ENCODE measurements around the gene PPP4R3A. TPM values are rescaled to one million over a fixed set of nuclear protein-coding genes. Genes with fewer than 3 reads are reported as not detected.

The PPP4R3A gene
- total RNA-seq, 1 experiment from 2014 or later = 148 TPM

GRCh38 chr14:91555531-91555930 is 45.4 kb upstream of the PPP4R3A start:
- Histone ChIP-seq H3K4me2 (ENCODE audit: insufficient read depth, insufficient read length, low read length) (no peak overlapping the region), H2AFZ (ENCODE audit: low read length) (no peak overlapping the region), H3K9me3 (ENCODE audit: control insufficient read depth, low read depth, low read length) (no peaks in the 10 kb centered on the region), H4K91ac (ENCODE audit: insufficient read length, low read depth, low read length) (no peak overlapping the region), H2BK120ac (ENCODE audit: low read depth, low read length, poor library complexity, severe bottlenecking) (no peak overlapping the region), H2BK20ac (ENCODE audit: low read depth, low read length, poor library complexity, severe bottlenecking) (no peak overlapping the region), H3K4ac (ENCODE audit: low read depth, low read length) (no peak overlapping the region), H3K27ac (ENCODE audit: insufficient read length, low read depth, low read length) (no peak overlapping the region), H3K23ac (ENCODE audit: insufficient read length, low read depth, low read length) (no peak overlapping the region), H3K79me1 (ENCODE audit: insufficient read depth, low read depth, low read length, poor library complexity, severe bottlenecking) (no peaks in the 10 kb centered on the region), H2BK15ac (ENCODE audit: low read depth, low read length) (no peak overlapping the region), H3K79me2 (ENCODE audit: insufficient read depth, low read length) (no peaks in the 10 kb centered on the region), H4K8ac (replicated peaks; ENCODE audit: insufficient read length, low read depth, low read length) (no peak overlapping the region), H3T11ph (ENCODE audit: low read length) (no peak overlapping the region), H3K4me1 (ENCODE audit: insufficient read depth, low read length) (no peaks in the 10 kb centered on the region), H3K27me3 (ENCODE audit: insufficient read depth, low read length) (no peaks in the 10 kb centered on the region), H2BK5ac (ENCODE audit: insufficient read length, low read length) (no peak overlapping the region), H3K18ac (ENCODE audit: insufficient read length, low read depth, low read length) (no peak overlapping the region), H3K56ac (ENCODE audit: insufficient read length, low read depth, low read length) (no peak overlapping the region), H4K5ac (ENCODE audit: insufficient read length, low read depth, low read length) (no peak overlapping the region), H3K14ac (ENCODE audit: insufficient read depth, low read length) (no peak overlapping the region), H3K9ac (ENCODE audit: extremely low read depth, insufficient read length, low read length) (no peak overlapping the region), H4K20me1 (ENCODE audit: control insufficient read depth, insufficient read depth, insufficient read length) (no peaks in the 10 kb centered on the region), H2BK12ac (ENCODE audit: insufficient read length, low read depth, low read length) (no peak overlapping the region), H3K23me2 (ENCODE audit: insufficient read length, low read depth, low read length, poor library complexity, severe bottlenecking) (no peaks in the 10 kb centered on the region), H2AK5ac (ENCODE audit: insufficient read length, low read length) (no peak overlapping the region)
- H3K9me3 Mint-ChIP-seq = peaks cover 34 to 45% of the 10 kb centered on the region in 2 experiments
- no peak overlapping the region for H3K27ac Mint-ChIP-seq
- H3K4me3 Mint-ChIP-seq = no peak overlapping the region
- no peak for TF ChIP-seq CTCF (conservative IDR thresholded peaks at IDR 0.05)
- WGBS (ENCODE audit: extremely low coverage, insufficient read length, low lambda C conversion rate) = no CpG with 5 or more reads among the region's 2 CpGs
- no peaks in the 10 kb centered on the region for H3K4me1 Mint-ChIP-seq
- H3K27me3 Mint-ChIP-seq (ENCODE audit: low read depth) = peaks cover 45% of the 10 kb centered on the region
- no peak for DNase-seq
- H3K36me3 Mint-ChIP-seq (ENCODE audit: insufficient read depth in 1 of 3, low read depth in 3 of 3) = peaks cover 0 to 6% (median 0%) of the 10 kb centered on the region in 3 experiments; a peak in 2 of 7 replicates
